GM12874 (cell line): ENCODE measurements around the gene SEMA4F.

Source experiments
- CTCF ChIP-seq: IDR thresholded peaks from 2 replicates; pipeline ENCODE4 v1.5.1; 2011; ENCODE audit warnings: low read depth, mild to moderate bottlenecking, control low read depth, low read length, moderate library complexity; ENCODE audit not compliant: insufficient read depth

Gene SEMA4F

GRCh38 chr2:74653985-74654882, at the start of gene SEMA4F:
TSS of gene SEMA4F (plus strand) at chr2:74654247. CDS start at chr2:74654377, 130 bp downstream.
- TF ChIP-seq CTCF, result no peak

- no peak for TF ChIP-seq CTCF
These were observed 47.1 kb upstream of the SEMA4F start for GRCh38 chr2:74606927-74607326.

- no peak for TF ChIP-seq CTCF
These were observed 36.9 kb upstream of the SEMA4F start for GRCh38 chr2:74617122-74617521.

GRCh38 chr2:74618410-74619083, 35.5 kb upstream of the SEMA4F start:
- TF ChIP-seq CTCF, result no peak

- TF ChIP-seq CTCF, result no peak
These were observed 34.3 kb upstream of the SEMA4F start for GRCh38 chr2:74619651-74620297.

GRCh38 chr2:74620671-74621070, 33.4 kb upstream of the SEMA4F start:
- TF ChIP-seq CTCF, result no peak
